ENCODE data around the gene FNDC5. TPM values are rescaled to one million over a fixed set of nuclear protein-coding genes. Genes with fewer than 3 reads are reported as not detected.

Gene FNDC5
- polyA plus RNA-seq, 1 donor from 2014 or later: 21.6 TPM

GRCh38 chr1:32865639-32866405 is 4.9 kb downstream of the FNDC5 start:
- Histone ChIP-seq H3K36me3 (ENCODE audit: insufficient read depth, low read length) (no peaks in the 10 kb centered on the region), H4K20me1 (ENCODE audit: insufficient read depth) (no peaks in the 10 kb centered on the region), H3K9ac (ENCODE audit: low read length) (no peak overlapping the region), H3K4me2 (ENCODE audit: low read length) (no peak overlapping the region), H3K4me3 (ENCODE audit: low read length) (no peak overlapping the region), H3F3A (ENCODE audit: insufficient read depth, low read length, poor library complexity, severe bottlenecking) (no peaks in the 10 kb centered on the region), H3K79me2 (replicated peaks; ENCODE audit: insufficient read depth, low read length) (no peaks in the 10 kb centered on the region), H2AFZ (ENCODE audit: low read depth, low read length) (no peak overlapping the region), H3K27ac (ENCODE audit: low read length) (no peak overlapping the region), H3K9me2 (ENCODE audit: insufficient read depth, low read length) (no peaks in the 10 kb centered on the region), H3K27me3 (ENCODE audit: insufficient read depth, low read depth, low read length) (no peaks in the 10 kb centered on the region), H3K9me3 (ENCODE audit: low read length) (no peaks in the 10 kb centered on the region)
- TF ChIP-seq SMC3 (conservative IDR thresholded peaks at IDR 0.05; ENCODE audit: poor library complexity) (no peak), EP300 (conservative IDR thresholded peaks at IDR 0.05; ENCODE audit: poor library complexity, severe bottlenecking) (no peak), MXI1 (conservative IDR thresholded peaks at IDR 0.05; ENCODE audit: poor library complexity, severe bottlenecking) (no peak), POLR2AphosphoS5 (IDR thresholded peaks at IDR 0.05) (no peak), CTCF (IDR thresholded peaks at IDR 0.05; ENCODE audit: poor library complexity, severe bottlenecking) (no peak), REST (IDR thresholded peaks at IDR 0.05; ENCODE audit: borderline replicate concordance) (no peak), RAD21 (conservative IDR thresholded peaks at IDR 0.05) (no peak), EZH2 (IDR thresholded peaks at IDR 0.05; ENCODE audit: borderline replicate concordance, insufficient read depth, low read length, poor library complexity, severe bottlenecking) (no peak), TAF1 (IDR thresholded peaks at IDR 0.05; ENCODE audit: low read depth) (no peak)

GRCh38 chr1:32864375-32865019 is 6.2 kb downstream of the FNDC5 start:
- no peaks in the 10 kb centered on the region for H3K9me2 ChIP-seq (ENCODE audit: insufficient read depth, low read length)
- H3K27ac ChIP-seq (ENCODE audit: low read length): no peak overlapping the region
- TF ChIP-seq EZH2 (IDR thresholded peaks at IDR 0.05; ENCODE audit: borderline replicate concordance, insufficient read depth, low read length, poor library complexity, severe bottlenecking) (no peak), MXI1 (conservative IDR thresholded peaks at IDR 0.05; ENCODE audit: poor library complexity, severe bottlenecking) (no peak), RAD21 (conservative IDR thresholded peaks at IDR 0.05) (no peak), REST (IDR thresholded peaks at IDR 0.05; ENCODE audit: borderline replicate concordance) (no peak), POLR2AphosphoS5 (IDR thresholded peaks at IDR 0.05) (no peak), EP300 (conservative IDR thresholded peaks at IDR 0.05; ENCODE audit: poor library complexity, severe bottlenecking) (no peak), TAF1 (IDR thresholded peaks at IDR 0.05; ENCODE audit: low read depth) (no peak), CTCF (IDR thresholded peaks at IDR 0.05; ENCODE audit: poor library complexity, severe bottlenecking) (no peak), SMC3 (conservative IDR thresholded peaks at IDR 0.05; ENCODE audit: poor library complexity) (no peak)
- H3K27me3 ChIP-seq (ENCODE audit: insufficient read depth, low read depth, low read length): no peaks in the 10 kb centered on the region
- H3K79me2 ChIP-seq (replicated peaks; ENCODE audit: insufficient read depth, low read length): no peaks in the 10 kb centered on the region
- H3K9me3 ChIP-seq (ENCODE audit: low read length): no peaks in the 10 kb centered on the region
- H4K20me1 ChIP-seq (ENCODE audit: insufficient read depth): no peaks in the 10 kb centered on the region
- H3F3A ChIP-seq (ENCODE audit: insufficient read depth, low read length, poor library complexity, severe bottlenecking): no peaks in the 10 kb centered on the region
- H3K4me3 ChIP-seq (ENCODE audit: low read length): no peak overlapping the region
- H3K9ac ChIP-seq (ENCODE audit: low read length): no peak overlapping the region
- no peaks in the 10 kb centered on the region for H3K36me3 ChIP-seq (ENCODE audit: insufficient read depth, low read length)
- H2AFZ ChIP-seq (ENCODE audit: low read depth, low read length): no peak overlapping the region
- H3K4me2 ChIP-seq (ENCODE audit: low read length): no peak overlapping the region

All from neural cell (in vitro differentiated cells).